K562 (cell line): ENCODE data around the gene RXRA. TPM values are rescaled to one million over a fixed set of nuclear protein-coding genes. Genes with fewer than 3 reads are reported as not detected.

Source experiments
- EP300 ChIP-seq: IDR thresholded peaks from 2 replicates; pipeline ENCODE4 v1.6.1; 2012; ENCODE audit warnings: low read length, improper control_type of control experiment
- ZNF134 ChIP-seq: fragments of 250-450 bp; sonication (Bioruptor Pico); conservative IDR thresholded peaks from 2 replicates; pipeline ENCODE4 v1.4.0; 2020
- polyA plus RNA-seq, 8 experiments: library from polyadenylated mRNA; depleted of rRNA in 4 of 8; stranded (reverse) in 5 of 8; unstranded in 3 of 8; fragments of >200 nt; fragmentation: Nextera tagmentation in 2 of 8; fragmentation: Illumina TruSeq in 1 of 8; extraction: Ambion mirVana in 2 of 8; extraction: Trizol in 1 of 8; gene quantifications; 2 replicates each; pipeline versions ENCODE4 v1.2.1 to v1.2.3, GENCODE V29; 2011 to 2014; ENCODE audit warnings: inconsistent platforms in 1 of 8, missing spikeins in 1 of 8
- total RNA-seq, 7 experiments: library from RNA; depleted of rRNA in 6 of 7; stranded (reverse); fragments of >200 nt in 6 of 7; fragmentation: Illumina TruSeq in 2 of 7; extraction: Trizol in 2 of 7; gene quantifications; 2 replicates each; pipeline versions ENCODE4 v1.2.1 to v1.2.3, GENCODE V29; 2011 to 2021; ENCODE audit warnings: low replicate concordance in 1 of 7
- TF ChIP-seq, protein P1 (sequence below): fragments of 450-650 bp; IDR thresholded peaks from 2 replicates; pipeline ENCODE4 v1.6.1; 2016; ENCODE audit warnings: low read depth
- TF ChIP-seq, protein P2 (sequence below): fragments of 250-450 bp; sonication (Bioruptor Pico); IDR thresholded peaks from 2 replicates; pipeline ENCODE4 v1.4.0; 2020

RXRA gene
- total and polyA plus RNA-seq, 9 of the 15 experiments (the other 6 are each of a cell fraction or from before 2014, with no cell fraction given), result 0.35 to 23.6 (median 4.6) TPM

DNA sequence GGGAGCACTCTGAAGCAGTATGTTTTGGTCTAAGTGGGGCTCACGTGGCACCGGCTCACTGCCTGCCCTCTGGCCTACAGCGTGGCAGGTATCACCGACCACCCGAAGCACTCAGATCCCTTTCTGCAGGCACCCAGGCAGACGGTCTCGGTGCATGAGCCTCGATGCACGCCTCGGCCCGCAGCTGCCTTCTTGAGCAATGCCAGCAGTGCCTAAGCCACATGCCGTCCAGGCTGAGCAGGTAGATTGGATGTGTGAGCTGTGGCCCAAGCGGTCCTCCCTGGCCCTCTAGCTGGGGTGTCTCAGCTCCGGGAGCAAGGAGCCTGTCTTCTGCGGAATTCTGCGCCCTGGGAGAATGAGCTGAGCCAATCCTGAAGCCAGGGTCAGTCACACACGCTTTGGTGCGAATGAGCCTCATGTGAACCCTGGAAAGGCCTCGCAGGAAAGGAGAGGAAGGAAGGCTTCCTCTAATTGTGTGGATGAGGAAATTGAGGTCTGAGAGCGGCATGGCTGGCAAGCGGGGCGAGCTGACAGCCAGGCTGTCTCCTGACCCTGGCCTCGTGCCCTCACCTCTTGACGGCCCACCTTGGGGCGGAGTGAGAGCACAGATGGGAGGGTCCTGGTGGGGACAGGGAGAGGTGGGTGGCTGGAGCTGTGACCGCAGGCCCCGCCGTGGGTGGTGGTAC is 14.4 kb downstream of the RXRA start (continued):
- TF ChIP-seq, protein P1, sequence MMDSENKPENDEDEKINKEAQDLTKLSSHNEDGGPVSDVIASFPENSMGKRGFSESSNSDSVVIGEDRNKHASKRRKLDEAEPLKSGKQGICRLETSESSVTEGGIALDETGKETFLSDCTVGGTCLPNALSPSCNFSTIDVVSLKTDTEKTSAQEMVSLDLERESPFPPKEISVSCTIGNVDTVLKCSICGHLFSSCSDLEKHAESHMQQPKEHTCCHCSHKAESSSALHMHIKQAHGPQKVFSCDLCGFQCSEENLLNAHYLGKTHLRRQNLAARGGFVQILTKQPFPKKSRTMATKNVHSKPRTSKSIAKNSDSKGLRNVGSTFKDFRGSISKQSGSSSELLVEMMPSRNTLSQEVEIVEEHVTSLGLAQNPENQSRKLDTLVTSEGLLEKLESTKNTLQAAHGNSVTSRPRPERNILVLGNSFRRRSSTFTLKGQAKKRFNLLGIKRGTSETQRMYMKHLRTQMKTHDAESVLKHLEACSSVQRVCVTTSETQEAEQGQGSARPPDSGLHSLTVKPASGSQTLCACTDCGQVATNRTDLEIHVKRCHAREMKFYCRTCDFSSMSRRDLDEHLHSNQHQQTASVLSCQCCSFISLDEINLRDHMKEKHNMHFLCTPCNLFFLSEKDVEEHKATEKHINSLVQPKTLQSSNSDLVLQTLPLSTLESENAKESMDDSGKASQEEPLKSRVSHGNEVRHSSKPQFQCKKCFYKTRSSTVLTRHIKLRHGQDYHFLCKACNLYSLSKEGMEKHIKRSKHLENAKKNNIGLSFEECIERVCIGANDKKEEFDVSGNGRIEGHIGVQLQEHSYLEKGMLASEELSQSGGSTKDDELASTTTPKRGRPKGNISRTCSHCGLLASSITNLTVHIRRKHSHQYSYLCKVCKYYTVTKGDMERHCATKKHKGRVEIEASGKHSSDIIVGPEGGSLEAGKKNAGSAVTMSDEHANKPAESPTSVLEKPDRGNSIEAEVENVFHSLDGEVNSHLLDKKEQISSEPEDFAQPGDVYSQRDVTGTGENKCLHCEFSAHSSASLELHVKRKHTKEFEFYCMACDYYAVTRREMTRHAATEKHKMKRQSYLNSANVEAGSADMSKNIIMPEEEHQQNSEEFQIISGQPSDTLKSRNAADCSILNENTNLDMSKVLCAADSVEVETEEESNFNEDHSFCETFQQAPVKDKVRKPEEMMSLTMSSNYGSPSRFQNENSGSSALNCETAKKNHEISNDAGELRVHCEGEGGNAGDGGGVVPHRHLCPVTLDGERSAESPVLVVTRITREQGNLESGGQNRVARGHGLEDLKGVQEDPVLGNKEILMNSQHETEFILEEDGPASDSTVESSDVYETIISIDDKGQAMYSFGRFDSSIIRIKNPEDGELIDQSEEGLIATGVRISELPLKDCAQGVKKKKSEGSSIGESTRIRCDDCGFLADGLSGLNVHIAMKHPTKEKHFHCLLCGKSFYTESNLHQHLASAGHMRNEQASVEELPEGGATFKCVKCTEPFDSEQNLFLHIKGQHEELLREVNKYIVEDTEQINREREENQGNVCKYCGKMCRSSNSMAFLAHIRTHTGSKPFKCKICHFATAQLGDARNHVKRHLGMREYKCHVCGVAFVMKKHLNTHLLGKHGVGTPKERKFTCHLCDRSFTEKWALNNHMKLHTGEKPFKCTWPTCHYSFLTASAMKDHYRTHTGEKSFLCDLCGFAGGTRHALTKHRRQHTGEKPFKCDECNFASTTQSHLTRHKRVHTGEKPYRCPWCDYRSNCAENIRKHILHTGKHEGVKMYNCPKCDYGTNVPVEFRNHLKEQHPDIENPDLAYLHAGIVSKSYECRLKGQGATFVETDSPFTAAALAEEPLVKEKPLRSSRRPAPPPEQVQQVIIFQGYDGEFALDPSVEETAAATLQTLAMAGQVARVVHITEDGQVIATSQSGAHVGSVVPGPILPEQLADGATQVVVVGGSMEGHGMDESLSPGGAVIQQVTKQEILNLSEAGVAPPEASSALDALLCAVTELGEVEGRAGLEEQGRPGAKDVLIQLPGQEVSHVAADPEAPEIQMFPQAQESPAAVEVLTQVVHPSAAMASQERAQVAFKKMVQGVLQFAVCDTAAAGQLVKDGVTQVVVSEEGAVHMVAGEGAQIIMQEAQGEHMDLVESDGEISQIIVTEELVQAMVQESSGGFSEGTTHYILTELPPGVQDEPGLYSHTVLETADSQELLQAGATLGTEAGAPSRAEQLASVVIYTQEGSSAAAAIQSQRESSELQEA, result no peak
- TF ChIP-seq EP300 (no peak), ZNF134 (CRISPR knock-in tag) (no peak)
- TF ChIP-seq, protein P2, sequence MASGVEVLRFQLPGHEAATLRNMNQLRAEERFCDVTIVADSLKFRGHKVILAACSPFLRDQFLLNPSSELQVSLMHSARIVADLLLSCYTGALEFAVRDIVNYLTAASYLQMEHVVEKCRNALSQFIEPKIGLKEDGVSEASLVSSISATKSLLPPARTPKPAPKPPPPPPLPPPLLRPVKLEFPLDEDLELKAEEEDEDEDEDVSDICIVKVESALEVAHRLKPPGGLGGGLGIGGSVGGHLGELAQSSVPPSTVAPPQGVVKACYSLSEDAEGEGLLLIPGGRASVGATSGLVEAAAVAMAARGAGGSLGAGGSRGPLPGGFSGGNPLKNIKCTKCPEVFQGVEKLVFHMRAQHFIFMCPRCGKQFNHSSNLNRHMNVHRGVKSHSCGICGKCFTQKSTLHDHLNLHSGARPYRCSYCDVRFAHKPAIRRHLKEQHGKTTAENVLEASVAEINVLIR (CRISPR knock-in tag), result no peak
